Activated gamma-delta T cell (primary cell): ENCODE data around the gene KRTCAP2.

Experiments used
- DNase-seq: peaks from one replicate; lab custom pipeline; 2025; lab: John Stamatoyannopoulos, UW

Gene KRTCAP2

DNA sequence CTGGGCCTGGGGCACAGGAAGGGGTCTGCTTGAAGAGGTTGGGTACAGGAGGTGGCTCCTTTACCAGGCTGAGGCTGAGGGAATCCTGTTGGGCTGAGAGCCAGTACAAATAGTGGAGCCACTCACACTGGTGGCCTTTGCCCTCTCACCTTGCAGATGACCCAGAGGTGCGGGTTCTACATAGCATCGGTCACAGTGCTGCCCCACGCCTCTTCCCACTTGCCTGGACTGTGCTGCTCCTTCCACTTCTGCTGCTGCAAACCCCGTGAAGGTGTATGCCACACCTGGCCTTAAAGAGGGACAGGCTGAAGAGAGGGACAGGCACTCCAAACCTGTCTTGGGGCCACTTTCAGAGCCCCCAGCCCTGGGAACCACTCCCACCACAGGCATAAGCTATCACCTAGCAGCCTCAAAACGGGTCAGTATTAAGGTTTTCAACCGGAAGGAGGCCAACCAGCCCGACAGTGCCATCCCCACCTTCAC is 39.3 kb downstream of the KRTCAP2 start:
- DNase-seq: no peak

DNA sequence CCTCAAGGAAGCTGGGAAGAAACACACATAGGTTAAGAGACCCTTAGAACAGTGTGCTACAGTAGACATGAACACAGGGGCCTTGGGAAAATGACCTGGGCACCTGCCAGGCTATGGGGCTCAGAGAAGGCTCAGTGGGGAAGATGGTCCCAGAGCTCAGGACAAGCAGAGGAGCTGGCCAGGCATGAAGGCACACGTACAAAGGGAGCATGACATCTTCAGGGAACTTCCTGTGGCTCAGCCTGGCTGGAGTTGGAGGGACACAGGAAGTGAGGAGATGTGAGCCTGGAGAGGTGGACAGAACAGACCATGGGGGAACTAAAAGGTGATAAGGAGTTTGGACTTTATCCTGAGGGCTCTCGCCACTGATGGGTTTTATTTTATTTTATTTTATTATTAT is 41.2 kb downstream of the KRTCAP2 start:
- DNase-seq: no peak

DNA sequence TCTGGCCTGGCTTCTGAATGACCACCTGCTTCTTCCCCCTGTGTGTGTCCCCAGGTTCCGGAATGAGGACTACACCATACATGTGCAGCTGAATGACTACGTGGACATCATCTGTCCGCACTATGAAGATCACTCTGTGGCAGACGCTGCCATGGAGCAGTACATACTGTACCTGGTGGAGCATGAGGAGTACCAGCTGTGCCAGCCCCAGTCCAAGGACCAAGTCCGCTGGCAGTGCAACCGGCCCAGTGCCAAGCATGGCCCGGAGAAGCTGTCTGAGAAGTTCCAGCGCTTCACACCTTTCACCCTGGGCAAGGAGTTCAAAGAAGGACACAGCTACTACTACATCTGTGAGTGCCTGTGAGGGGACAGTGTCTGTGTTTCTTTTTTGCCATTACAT is 41.8 kb downstream of the KRTCAP2 start:
- DNase-seq: no peak

DNA sequence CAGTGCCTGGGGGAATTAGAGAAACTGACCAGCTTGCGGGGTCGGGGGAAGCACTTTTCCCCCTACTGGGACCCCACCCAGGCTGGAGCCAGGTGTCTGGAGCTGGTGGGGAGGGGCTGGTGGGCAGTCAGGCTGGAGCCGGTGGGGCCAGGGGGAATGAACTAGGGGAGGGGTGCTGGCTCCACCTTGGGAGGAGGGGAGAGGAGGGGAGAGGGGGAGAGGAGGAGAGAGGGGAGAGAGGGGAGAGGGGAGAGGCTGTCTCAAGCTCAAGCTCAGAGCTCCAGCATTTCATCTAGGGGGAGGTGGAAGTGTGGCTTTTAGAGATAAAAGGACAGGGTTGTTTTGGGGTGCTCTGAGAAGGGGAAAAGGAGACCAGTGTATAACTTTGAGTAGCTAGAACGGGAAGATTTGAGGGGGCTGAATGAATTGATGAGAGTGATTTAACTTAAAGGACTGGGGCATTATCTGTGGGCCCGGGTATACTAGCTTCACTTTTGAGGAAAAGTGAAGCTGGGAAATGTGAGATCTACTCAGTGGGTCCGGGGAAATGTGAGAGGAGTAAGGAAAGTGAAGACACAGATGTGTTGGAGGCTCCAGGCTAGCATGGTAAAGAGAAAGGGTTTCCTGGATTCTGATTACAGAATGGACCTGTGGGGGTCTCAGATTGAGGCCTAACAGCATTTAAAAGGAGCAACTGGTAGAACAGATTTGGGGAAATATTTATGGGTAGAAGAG is 42.7 kb downstream of the KRTCAP2 start:
- DNase-seq: no peak

DNA sequence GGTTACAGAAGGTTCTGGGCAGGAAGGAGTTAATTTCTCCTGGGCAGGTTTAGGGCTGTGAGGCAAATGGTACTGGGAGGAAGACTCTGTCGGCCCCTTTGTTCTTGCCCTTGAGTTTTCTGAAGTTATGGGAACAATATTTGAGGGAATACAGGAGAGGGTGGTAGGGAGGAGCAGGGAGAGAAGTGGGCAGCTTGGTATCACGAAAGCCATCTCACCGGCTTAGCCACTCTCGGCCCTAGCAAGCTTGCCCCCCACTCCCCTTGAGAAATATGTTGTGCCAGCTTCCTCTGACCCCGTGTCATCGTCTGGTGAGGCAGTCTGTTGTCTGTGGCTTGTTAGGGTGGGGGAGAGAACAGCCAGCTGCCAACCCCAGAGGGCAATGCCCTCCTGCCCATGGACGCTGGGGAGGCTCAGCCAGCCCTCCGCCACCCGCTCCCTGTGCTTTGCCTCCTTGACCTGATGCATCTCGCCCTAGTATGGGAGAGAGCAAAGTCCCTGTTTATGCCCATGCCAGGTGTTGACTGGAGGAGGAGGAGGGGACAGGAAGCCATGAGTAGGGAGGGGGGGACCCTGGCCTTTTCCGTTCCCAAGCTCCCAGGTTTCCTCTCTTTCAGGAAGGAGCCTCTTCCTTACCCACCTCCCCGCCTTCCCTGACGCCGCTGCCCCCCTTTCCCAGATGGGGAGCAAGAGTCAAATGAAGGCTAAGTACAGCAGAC is 44.2 kb downstream of the KRTCAP2 start:
- no peak for DNase-seq

DNA sequence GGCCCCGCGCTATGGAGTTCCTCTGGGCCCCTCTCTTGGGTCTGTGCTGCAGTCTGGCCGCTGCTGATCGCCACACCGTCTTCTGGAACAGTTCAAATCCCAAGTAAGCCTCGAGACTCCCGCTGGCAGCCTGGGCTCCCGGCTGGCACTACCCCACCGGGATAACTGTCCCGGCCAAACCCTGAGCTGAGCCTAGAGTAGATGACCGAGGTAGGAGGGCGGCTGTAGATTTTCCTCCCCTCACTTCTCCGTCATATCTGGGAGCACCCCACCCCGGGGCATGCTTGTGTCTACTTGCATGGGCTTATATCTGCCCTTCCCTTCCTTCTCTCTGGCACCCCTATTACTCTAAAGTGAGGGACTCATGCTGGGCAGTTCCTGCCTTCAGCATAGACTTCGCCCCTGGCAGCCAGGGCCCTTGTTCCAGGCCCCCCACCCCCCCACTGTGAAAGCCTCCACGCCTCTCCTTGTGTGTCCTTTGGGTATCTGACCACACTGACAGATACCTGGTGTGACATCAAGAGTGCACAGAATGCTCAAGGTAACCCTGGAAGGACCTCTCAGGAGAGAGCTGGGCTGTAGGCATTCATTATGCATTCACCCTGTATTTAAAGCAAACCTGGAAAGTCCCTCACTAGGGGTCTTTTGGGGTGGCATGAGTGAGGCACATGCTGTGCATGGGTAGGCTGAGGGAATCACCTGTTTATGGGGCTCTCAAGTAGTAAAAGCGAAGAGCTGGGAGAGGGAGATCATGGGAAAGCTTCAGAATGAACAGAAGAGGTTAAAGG is 44.9 kb downstream of the KRTCAP2 start:
- no peak for DNase-seq

DNA sequence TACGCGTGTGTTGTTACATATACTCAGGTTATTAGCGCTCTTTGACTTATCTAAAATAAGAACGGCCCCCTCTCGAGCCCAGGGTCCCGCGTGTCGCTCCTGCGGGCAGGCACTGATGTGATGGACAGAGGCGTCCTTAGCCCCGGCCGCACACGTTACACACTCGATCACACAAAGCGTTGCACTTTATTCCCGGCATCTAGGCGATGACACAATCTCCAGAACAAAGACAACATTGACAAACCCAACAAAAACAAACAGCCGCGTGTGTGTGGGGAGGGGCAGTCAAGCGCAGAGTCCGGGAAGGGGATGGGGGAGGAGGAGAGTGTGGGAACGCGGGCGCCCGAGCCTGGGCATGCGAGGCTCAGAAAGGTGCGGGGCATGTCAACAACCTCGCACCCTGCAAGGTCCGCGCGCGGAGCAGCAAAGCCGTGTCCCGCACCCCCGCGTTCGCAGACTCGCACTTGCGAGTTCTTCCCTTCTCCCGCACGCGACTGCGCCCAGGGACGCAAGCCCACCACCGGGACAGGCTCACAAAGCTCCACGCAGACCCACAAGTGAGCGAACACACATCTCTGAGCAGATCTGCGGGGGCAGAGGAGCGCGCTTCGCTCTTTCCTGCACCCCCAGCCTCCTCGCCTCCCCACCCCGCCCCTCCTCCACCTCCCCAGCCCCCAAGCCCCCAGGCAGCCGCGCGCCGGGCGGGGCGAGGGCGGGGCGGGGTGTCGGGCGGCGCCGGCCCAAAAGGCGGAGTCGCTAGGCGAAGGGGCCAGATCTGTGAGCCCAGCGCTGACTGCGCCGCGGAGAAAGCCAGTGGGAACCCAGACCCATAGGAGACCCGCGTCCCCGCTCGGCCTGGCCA is 45.8 kb downstream of the KRTCAP2 start, which contains the start of gene EFNA1:
EFNA1 (plus strand) TSS at position 772 of the 862 bp plus-strand sequence. CDS start 102 bp downstream, outside the sequence.
- peak; percentile 29 for DNase-seq

DNA sequence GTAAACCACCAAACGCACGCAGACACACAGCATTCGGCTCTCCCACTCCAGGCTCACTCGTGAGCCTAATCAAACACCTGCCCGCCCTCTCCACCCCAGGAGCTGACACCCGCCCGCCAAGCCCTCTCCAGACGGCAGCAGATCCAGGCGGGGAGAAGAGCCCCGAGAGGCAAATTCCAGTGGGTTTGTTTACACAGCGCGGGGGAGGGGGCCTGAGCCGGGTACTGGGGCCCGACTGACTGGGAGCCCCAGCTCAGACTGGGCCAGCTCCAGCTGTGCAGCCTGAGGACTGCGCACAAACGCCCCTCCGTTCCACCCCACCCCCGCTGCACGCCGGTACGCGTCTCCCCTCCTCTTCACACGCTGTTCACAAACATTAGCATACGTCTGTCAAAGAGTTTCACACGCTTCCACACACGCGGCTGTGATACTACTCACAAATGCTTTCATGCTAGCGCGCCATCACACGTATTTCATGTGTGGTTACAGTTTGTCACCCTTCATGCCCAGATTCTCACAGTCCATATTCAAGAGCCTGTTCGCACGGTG is 46.5 kb downstream of the KRTCAP2 start:
- DNase-seq: no peak

DNA sequence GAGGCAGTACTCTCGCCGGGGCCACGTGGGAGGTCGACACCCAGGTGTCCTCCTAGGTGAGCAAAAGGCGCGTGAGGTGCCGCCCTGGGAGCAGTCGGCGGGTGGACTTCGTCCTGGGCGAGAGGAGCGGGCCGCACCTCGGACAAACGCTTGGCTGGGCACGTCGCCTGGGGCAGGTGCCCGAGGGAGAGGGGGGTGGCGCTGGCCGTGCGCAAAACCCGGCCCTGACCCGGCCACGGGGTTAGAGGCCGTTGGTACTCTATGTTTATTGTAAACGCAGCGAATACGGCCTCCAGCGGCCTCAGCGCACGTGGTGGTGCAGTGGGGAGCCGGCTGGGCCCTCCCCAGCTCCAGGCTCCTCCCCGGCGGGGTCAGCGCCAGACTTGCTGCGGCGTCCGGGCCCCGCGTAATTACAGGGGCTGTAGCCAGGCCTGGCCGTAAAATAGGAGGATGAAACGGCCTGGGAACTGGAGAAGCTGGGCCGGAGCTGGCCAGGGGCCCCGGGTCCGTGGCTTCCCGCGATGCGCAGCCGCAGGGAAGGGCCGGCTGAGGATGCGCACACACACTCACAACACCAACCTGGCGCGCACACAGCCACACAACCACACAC is 47.1 kb downstream of the KRTCAP2 start:
- no peak for DNase-seq

DNA sequence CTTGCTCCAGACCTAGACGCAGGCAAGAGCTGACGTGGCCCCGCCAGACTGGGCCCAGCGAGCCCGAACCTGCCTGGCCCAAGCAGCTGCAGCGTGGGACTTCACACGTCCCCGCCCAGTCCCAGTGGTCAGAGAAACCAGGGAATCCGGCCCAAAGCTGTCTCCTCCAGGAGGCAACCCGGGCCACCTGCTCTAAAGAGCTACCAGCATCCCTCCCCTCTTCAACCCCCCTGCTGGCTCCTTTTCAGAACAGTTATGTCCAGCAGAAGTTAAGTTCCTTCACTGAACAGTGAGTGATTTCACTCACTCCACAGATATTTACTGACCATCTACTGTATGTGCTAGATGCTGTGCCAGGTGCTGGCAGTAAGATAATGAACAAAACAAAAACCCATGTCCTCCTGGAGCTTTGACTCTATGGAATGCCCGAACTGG is 47.6 kb downstream of the KRTCAP2 start:
- DNase-seq: no peak

DNA sequence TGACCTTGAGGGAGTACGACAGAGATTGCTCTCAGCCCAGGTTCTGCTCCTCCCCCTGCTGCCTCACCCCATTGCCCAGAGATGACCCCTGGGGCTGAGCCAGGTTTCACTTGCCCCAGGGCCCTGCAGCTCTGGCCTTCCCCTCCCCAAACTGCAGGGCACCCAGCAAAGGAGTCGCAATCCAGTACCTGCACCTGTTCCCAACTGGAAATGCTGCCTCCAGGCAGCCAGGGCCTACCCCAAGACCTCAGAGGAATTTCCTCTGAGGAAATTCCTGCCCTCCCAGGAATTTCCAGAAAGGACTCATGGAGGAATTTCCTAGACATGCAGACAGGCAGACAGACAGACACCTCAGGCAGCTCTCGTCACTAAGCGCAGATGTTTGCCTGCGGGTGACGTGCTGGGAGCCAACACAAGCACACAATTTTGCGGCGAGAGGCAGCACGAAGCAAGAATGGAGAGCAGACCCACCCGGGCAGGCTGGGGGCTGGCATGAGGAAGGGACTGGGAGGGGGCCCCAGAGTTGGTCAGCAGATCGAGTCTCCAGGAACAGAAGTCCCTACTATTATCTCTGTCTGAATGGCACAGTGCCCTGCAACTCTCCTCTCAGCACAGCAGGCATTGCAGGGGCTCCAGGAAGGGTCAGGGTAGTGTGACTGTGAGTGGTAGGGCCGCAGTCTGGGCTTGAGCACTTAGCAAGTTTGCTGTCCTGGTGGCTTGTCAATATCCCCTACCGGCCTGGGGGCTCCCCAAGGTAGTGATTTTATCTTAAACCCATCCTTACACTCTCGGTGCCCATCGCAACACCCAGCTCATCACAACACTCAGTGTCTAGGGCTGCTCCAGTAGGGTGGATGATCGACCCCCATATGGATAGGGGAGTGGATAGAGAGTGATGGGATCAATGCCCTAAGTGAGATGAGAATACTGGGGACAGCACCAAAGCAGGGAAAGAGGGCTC is 48.3 kb downstream of the KRTCAP2 start:
- DNase-seq: no peak

DNA sequence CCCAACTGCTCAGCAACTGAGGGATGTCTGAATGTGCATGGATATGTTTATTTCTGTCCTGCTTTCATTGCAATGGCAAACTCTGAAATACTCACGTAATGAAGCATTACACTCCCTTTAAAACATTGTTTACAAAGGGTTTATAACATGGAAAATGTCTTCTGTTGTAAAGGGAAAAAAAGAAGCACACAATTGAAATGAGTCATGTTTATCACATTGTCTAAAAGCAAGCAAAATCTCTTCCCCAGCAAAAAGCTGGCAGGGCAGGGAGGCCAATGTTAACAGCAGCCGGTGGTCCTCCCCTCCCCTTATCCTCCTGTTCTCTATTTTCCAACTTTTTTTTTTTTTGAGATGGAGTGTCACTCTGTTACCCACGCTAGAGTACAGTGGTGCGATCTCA is 49.3 kb downstream of the KRTCAP2 start:
- no peak for DNase-seq

DNA sequence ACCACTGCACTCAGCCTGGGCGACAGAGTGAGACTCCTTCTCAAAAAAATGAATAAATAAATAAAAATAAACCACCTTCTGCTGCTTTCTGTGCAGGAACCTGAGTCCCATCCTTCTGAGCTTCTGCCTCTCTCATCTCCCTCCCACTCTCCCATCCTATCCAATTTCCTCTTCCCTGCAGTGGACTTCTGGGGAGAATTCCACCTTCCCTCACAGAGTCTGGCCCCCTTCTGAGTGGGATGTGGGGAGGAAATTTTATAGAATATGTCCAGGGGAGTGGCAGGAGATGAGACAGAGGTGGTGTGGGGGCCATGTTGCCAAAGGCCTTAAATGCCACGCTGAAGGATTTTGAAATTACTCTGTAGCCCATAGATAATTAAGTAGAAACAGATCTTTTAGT is 50.8 kb downstream of the KRTCAP2 start:
- no peak for DNase-seq

DNA sequence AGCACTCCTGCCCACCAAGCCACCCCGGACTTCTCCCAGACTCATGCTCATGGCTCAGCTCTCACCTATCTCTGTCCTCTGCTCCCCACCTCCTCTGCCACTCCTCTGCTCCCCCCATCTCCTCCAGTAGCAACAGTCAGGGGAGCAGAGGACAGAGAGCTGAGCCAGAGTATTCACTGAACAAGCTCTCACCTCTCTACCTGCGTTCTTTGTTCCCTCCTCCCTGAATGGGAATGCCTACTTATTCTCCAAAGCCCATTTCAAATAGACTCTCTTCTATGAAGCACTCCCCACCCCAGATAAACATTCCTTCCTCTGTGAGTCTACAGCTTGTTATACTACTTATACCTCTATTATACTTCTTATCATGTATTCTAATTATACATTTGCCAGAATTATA is 51.9 kb downstream of the KRTCAP2 start:
- DNase-seq: no peak

DNA sequence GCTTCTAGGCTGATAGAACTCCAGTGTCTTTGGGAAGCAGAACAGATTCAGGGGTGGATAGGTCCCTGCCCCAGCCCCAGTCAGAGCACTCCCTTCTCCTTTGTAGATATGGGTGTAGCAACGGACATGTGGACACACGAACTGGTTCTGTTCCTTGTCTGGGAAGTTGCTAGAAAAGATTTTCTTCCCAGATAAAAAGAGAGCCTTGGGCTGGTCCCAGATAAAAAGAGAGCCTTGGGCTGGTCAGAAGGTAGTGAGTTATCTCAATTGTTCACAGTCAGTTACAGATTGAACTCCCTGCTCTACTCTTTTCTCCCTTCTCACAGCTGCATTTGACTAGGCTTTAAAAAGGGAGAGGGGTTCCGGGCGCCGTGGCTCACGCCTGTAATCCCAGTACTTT is 52.9 kb downstream of the KRTCAP2 start:
- DNase-seq: no peak
